Progenitor cell of endocrine pancreas (in vitro differentiated cells): ENCODE data around the gene EYA2. TPM values are rescaled to one million over a fixed set of nuclear protein-coding genes. Genes with fewer than 3 reads are reported as not detected.

Experiments used
- DNase-seq: peaks from one replicate; pipeline ENCODE4 v3.0.0; 2021; ENCODE audit warnings: low spot score; ENCODE audit not compliant: unreplicated experiment
- H3K27ac Mint-ChIP-seq: 2 replicates; pipeline ENCODE4 v1.8.0; 2021; ENCODE audit warnings: mild to moderate bottlenecking, moderate library complexity, mixed read lengths
- H3K27me3 Mint-ChIP-seq: 2 replicates; pipeline ENCODE4 v1.8.0; 2021; ENCODE audit warnings: mixed read lengths
- H3K36me3 Mint-ChIP-seq: 2 replicates; pipeline ENCODE4 v1.8.0; 2022; ENCODE audit warnings: mixed read lengths; ENCODE audit not compliant: insufficient read depth
- H3K4me1 Mint-ChIP-seq: 2 replicates; pipeline ENCODE4 v1.8.0; 2021; ENCODE audit warnings: low read depth, mixed read lengths
- H3K4me3 Mint-ChIP-seq: 2 replicates; pipeline ENCODE4 v1.8.0; 2021; ENCODE audit warnings: low read depth, mild to moderate bottlenecking, moderate library complexity, mixed read lengths
- H3K9me3 Mint-ChIP-seq: 2 replicates; pipeline ENCODE4 v1.8.0; 2021; ENCODE audit warnings: low read depth, mixed read lengths
- total RNA-seq: library from RNA; stranded (reverse); gene quantifications from 2 replicates; pipeline ENCODE4 v1.2.1, GENCODE V29; 2021
- TF ChIP-seq, protein P1 (sequence below): fragments of 200-600 bp; sonication (generic); IDR thresholded peaks from one replicate; pipeline ENCODE4 v1.5.0; 2021; ENCODE audit warnings: antibody characterized with exemption, mild to moderate bottlenecking; ENCODE audit not compliant: unreplicated experiment

Gene EYA2
- total RNA-seq, 1 donor from 2014 or later: 0.53 TPM

GRCh38 chr20:47160992-47161391 is 266.3 kb downstream of the EYA2 start:
- TF ChIP-seq, protein P1, sequence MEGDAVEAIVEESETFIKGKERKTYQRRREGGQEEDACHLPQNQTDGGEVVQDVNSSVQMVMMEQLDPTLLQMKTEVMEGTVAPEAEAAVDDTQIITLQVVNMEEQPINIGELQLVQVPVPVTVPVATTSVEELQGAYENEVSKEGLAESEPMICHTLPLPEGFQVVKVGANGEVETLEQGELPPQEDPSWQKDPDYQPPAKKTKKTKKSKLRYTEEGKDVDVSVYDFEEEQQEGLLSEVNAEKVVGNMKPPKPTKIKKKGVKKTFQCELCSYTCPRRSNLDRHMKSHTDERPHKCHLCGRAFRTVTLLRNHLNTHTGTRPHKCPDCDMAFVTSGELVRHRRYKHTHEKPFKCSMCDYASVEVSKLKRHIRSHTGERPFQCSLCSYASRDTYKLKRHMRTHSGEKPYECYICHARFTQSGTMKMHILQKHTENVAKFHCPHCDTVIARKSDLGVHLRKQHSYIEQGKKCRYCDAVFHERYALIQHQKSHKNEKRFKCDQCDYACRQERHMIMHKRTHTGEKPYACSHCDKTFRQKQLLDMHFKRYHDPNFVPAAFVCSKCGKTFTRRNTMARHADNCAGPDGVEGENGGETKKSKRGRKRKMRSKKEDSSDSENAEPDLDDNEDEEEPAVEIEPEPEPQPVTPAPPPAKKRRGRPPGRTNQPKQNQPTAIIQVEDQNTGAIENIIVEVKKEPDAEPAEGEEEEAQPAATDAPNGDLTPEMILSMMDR: no peak
- H3K27me3 Mint-ChIP-seq: no peaks in the 10 kb centered on the region
- no peaks in the 10 kb centered on the region for H3K36me3 Mint-ChIP-seq
- DNase-seq: no peak
- H3K27ac Mint-ChIP-seq: no peak overlapping the region
- peaks cover 6% of the 10 kb centered on the region for H3K4me1 Mint-ChIP-seq
- no peaks in the 10 kb centered on the region for H3K9me3 Mint-ChIP-seq
- H3K4me3 Mint-ChIP-seq: no peak overlapping the region

- Mint-ChIP-seq H3K9me3 (no peaks in the 10 kb centered on the region), H3K27me3 (no peaks in the 10 kb centered on the region), H3K4me3 (no peak overlapping the region), H3K27ac (no peak overlapping the region), H3K4me1 (peaks cover 6% of the 10 kb centered on the region), H3K36me3 (no peaks in the 10 kb centered on the region)
- no peak for DNase-seq
- TF ChIP-seq, protein P1: no peak
Measured at GRCh38 chr20:47161411-47161810, 266.8 kb downstream of the EYA2 start.

DNA sequence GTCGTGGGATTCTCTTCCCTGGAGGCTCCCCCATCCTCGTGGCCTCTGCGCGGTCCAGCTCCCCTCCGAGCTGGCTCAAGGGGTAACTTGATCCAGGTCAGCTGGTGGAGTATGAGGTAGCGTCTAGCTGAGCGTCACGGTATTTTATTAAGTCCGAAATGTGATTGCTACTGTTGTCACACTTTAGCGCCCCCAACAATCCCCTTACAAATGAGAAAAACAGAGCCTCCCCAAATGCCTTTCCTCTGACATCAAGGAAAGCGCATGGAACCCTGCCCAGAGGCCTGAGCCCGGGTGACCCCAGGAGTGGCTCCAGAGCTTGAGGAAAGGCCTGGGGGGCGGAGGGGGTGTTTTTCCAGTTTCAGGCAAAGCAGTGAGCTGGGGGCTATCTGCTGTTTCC is 269.5 kb downstream of the EYA2 start:
- H3K27ac Mint-ChIP-seq: no peak overlapping the region
- DNase-seq: no peak
- TF ChIP-seq, protein P1: no peak
- peaks cover 1% of the 10 kb centered on the region for H3K4me1 Mint-ChIP-seq
- H3K4me3 Mint-ChIP-seq: no peak overlapping the region
- no peaks in the 10 kb centered on the region for H3K36me3 Mint-ChIP-seq
- peaks cover 3% of the 10 kb centered on the region for H3K27me3 Mint-ChIP-seq
- no peaks in the 10 kb centered on the region for H3K9me3 Mint-ChIP-seq

DNA sequence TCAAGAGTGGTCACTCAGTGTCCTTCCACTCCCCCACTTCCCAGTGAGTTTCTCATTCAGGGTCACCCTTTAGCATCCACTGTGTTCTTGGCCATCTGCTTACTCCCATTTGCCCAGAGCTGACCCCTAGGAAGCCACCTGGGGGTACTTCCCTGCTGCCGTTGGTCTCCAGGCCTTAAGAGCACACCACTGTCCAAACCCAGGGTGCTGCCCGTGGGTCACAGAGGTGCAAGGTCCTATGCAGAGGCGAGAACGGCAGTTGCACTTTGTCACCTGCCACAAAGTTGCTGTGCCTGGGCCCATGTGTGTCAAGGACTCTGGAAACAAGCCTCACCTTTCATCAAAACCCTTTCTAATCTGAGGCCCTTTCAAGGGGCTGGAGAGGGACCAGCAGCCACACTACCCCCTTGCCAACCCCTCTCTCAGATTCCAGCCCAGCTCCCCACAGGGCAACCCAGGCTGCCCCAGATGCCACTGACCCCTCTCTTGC is 270.8 kb downstream of the EYA2 start:
- Mint-ChIP-seq H3K4me1 (no peaks in the 10 kb centered on the region), H3K4me3 (no peak overlapping the region), H3K27ac (no peak overlapping the region), H3K9me3 (no peaks in the 10 kb centered on the region), H3K27me3 (peaks cover 3% of the 10 kb centered on the region), H3K36me3 (no peaks in the 10 kb centered on the region)
- TF ChIP-seq, protein P1: no peak
- DNase-seq: no peak

DNA sequence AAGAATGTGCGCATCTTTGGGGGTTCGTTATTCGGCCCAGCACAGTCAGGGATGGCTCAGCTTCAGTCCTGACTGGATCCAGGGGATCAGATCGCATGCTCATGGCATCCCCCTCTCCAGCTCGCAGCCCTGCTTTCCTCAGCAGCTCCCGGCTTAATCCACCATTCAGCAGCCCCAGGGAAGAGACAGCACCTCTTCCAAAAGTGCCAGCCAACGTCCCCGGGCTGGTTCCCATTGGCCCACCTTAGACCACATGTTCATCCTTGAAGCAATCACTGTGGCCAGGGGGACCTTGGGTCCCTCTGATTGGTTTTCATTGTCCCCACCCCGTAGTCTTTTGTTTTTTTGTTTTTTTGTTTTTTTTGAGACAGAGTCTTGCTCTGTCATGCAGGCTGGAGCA is 273.2 kb downstream of the EYA2 start:
- Mint-ChIP-seq H3K36me3 (no peaks in the 10 kb centered on the region), H3K9me3 (no peaks in the 10 kb centered on the region), H3K4me1 (no peaks in the 10 kb centered on the region), H3K27ac (no peak overlapping the region), H3K27me3 (peaks cover 12% of the 10 kb centered on the region), H3K4me3 (no peak overlapping the region)
- DNase-seq: no peak
- TF ChIP-seq, protein P1: no peak
